ENCODE results near the gene GLP1R. TPM values are rescaled to one million over a fixed set of nuclear protein-coding genes. Genes with fewer than 3 reads are reported as not detected.

The GLP1R gene
- total RNA-seq: under 1 TPM in 5 of 8 experiments, not detected in 3; 0.05 to 0.71 (median 0.14) TPM

- peak in 6 of 8 experiments; percentile 43 to 71 (median 64) for ATAC-seq (replicated peaks in 6 of 8)
- Histone ChIP-seq H3K4me3 (peak within 1 kb of the TSS; percentile 21 to 31 (median 27)), H3K4me1 (replicated peaks in 1 of 2) (peaks cover 0 to 5% of the 10 kb centered on the region in 2 donors), H3K27ac (no peak within 1 kb of the TSS)
- 16% methylated on average over 5 of the region's 74 CpGs; no CpG with 5 or more reads in 9 of the 10 experiments for WGBS, 10 experiments
- in situ Hi-C loops (cut with MboI; ENCODE audit: low pct_unique_long_range_greater_than_20kb in 2 of 9, low sequenced_read_pairs in 9 of 9, unreplicated experiment in 9 of 9): no loop called here
Measured at GRCh38 chr6:39048481-39049399, at the start of gene GLP1R. Gene GLP1R, plus strand, starts transcription at chr6:39048781. Its CDS starts 60 bp downstream, at chr6:39048841.

- Histone ChIP-seq H3K27ac (no peak overlapping the region), H3K4me1 (replicated peaks in 1 of 2) (no peaks in the 10 kb centered on the region), H3K4me3 (no peak overlapping the region)
- in situ Hi-C loops (cut with MboI; ENCODE audit: low pct_unique_long_range_greater_than_20kb in 2 of 9, low sequenced_read_pairs in 9 of 9, unreplicated experiment in 9 of 9): loop anchor here in 1 of 9 experiments (25.0 kb wide), 1 partner anchor 309 kb away; the partner anchor contains the start of genes KCNK16 and KCNK17
- ATAC-seq (replicated peaks in 6 of 8): no peak
- WGBS, 10 experiments: 0 to 20% (median 0%) methylated on average over 1 to 3 of the region's 3 CpGs; no CpG with 5 or more reads in 3 of the 10 experiments
Measured at GRCh38 chr6:39003072-39003471, 45.5 kb upstream of the GLP1R start.

DNA sequence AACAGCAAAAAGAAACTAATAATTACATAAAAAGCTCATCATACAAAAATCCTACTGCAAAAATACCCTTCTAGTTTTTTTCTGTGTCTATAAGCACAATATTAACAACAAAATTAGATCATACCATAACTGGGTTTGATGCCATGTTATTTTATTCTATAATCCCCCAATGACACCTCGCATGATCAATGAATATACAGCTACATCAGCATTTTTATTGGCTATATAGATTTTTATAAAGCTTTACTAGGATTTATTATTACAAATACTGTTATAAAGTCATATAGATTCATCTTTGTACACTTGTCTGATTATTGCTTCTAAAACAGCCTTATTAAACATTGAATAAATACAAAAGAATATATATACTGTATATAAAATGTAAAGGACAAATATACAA lies 45.1 kb upstream of the GLP1R start:
- no peak overlapping the region for H3K27ac ChIP-seq
- 0 to 100% (median 78%) methylated on average over 1 of the region's 1 CpG; no CpG with 5 or more reads in 1 of the 10 experiments for WGBS, 10 experiments
- no peaks in the 10 kb centered on the region for H3K4me1 ChIP-seq (replicated peaks in 1 of 2)
- no peak overlapping the region for H3K4me3 ChIP-seq
- in situ Hi-C loops (cut with MboI; ENCODE audit: low pct_unique_long_range_greater_than_20kb in 2 of 9, low sequenced_read_pairs in 9 of 9, unreplicated experiment in 9 of 9): loop anchor here in 1 of 9 experiments (25.0 kb wide), 1 partner anchor 309 kb away; the partner anchor contains the start of genes KCNK16 and KCNK17
- no peak for ATAC-seq (replicated peaks in 6 of 8)

- no peak overlapping the region for H3K4me3 ChIP-seq
- WGBS, 10 experiments: 29 to 100% (median 78%) methylated on average over 1 to 2 of the region's 2 CpGs; no CpG with 5 or more reads in 1 of the 10 experiments
- no peaks in the 10 kb centered on the region for H3K4me1 ChIP-seq (replicated peaks in 1 of 2)
- H3K27ac ChIP-seq: no peak overlapping the region
- no peak for ATAC-seq (replicated peaks in 6 of 8)
- in situ Hi-C loops (cut with MboI; ENCODE audit: low pct_unique_long_range_greater_than_20kb in 2 of 9, low sequenced_read_pairs in 9 of 9, unreplicated experiment in 9 of 9): loop anchor here in 1 of 9 experiments (25.0 kb wide), 1 partner anchor 308 kb away; the partner anchor contains the start of genes KCNK16 and KCNK17
Measured at GRCh38 chr6:39004801-39005200, 43.8 kb upstream of the GLP1R start.

DNA sequence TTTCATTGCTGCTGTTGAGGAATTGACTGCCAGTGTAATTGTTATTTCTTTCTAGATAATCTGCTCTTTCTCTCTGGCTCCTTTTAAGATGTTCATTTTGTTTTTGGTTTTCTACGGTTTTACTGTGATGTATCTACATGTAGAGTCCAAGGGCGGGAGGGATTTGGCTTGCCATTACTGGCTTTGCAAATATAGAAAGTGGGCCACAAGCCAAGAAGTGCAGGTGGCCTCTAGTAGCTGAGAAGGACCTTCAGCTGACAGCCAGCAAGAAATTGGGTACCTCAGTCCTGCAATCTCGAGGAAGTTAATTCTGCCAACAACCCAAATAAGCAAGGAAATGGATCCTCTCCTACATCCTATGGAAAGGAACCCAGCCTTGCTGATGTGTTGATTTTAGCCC lies 42.8 kb upstream of the GLP1R start:
- H3K4me3 ChIP-seq: no peak overlapping the region
- no peak overlapping the region for H3K27ac ChIP-seq
- WGBS, 10 experiments: 0 to 100% (median 69%) methylated on average over 1 to 3 of the region's 3 CpGs; no CpG with 5 or more reads in 1 of the 10 experiments
- ATAC-seq (replicated peaks in 6 of 8): no peak
- in situ Hi-C loops (cut with MboI; ENCODE audit: low pct_unique_long_range_greater_than_20kb in 2 of 9, low sequenced_read_pairs in 9 of 9, unreplicated experiment in 9 of 9): loop anchor here in 1 of 9 experiments (25.0 kb wide), 1 partner anchor 307 kb away; the partner anchor contains the start of genes KCNK16 and KCNK17
- no peaks in the 10 kb centered on the region for H3K4me1 ChIP-seq (replicated peaks in 1 of 2)

- in situ Hi-C loops (cut with MboI; ENCODE audit: low pct_unique_long_range_greater_than_20kb in 2 of 9, low sequenced_read_pairs in 9 of 9, unreplicated experiment in 9 of 9): loop anchor here in 1 of 9 experiments (25.0 kb wide), 1 partner anchor 305 kb away; the partner anchor contains the start of genes KCNK16 and KCNK17
- Histone ChIP-seq H3K4me3 (no peak overlapping the region), H3K4me1 (replicated peaks in 1 of 2) (no peaks in the 10 kb centered on the region), H3K27ac (no peak overlapping the region)
- no peak for ATAC-seq (replicated peaks in 6 of 8)
- 0 to 75% (median 20%) methylated on average over 1 to 2 of the region's 3 CpGs; no CpG with 5 or more reads in 5 of the 10 experiments for WGBS, 10 experiments
Measured at GRCh38 chr6:39007575-39007974, 41.0 kb upstream of the GLP1R start.

DNA sequence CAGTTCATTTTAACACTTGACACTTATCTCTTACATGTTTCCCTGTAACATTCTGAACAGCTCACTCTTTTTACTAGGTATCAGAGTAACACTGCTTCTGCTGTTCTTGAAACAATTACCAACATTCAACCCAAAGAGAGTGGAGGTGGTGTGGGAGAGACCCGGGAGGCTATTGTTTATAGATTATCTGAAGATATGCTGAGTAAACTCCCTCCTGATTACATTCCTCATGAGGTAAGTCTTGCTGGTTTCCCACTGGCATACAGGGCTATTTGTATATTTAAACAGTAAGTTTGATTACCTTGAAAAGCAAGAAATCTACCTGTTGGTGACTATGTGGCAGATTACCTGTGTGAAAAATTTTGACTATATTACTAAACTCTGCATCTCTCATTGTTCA lies 39.8 kb upstream of the GLP1R start:
- H3K27ac ChIP-seq: no peak overlapping the region
- ATAC-seq (replicated peaks in 6 of 8): no peak
- WGBS, 10 experiments: 0 to 91% (median 60%) methylated on average over 1 of the region's 1 CpG; no CpG with 5 or more reads in 2 of the 10 experiments
- in situ Hi-C loops (cut with MboI; ENCODE audit: low pct_unique_long_range_greater_than_20kb in 2 of 9, low sequenced_read_pairs in 9 of 9, unreplicated experiment in 9 of 9): loop anchor here in 1 of 9 experiments (25.0 kb wide), 1 partner anchor 304 kb away; the partner anchor contains the start of genes KCNK16 and KCNK17
- H3K4me1 ChIP-seq (replicated peaks in 1 of 2): no peaks in the 10 kb centered on the region
- no peak overlapping the region for H3K4me3 ChIP-seq

- no peaks in the 10 kb centered on the region for H3K4me1 ChIP-seq (replicated peaks in 1 of 2)
- no peak for ATAC-seq (replicated peaks in 6 of 8)
- in situ Hi-C loops (cut with MboI; ENCODE audit: low pct_unique_long_range_greater_than_20kb in 2 of 9, low sequenced_read_pairs in 9 of 9, unreplicated experiment in 9 of 9): loop anchor here in 1 of 9 experiments (25.0 kb wide), 1 partner anchor 303 kb away; the partner anchor contains the start of genes KCNK16 and KCNK17
- no peak overlapping the region for H3K27ac ChIP-seq
- no peak overlapping the region for H3K4me3 ChIP-seq
- WGBS, 10 experiments: 17 to 92% (median 60%) methylated on average over 1 of the region's 1 CpG; no CpG with 5 or more reads in 6 of the 10 experiments
Measured at GRCh38 chr6:39009476-39009875, 39.1 kb upstream of the GLP1R start.

- H3K27ac ChIP-seq: peak overlapping the region; percentile 48 to 84
- ATAC-seq (replicated peaks in 6 of 8): peak in 5 of 8 experiments; percentile 84 to 94 (median 91)
- 0 to 80% (median 52%) methylated on average over 1 to 7 of the region's 7 CpGs; no CpG with 5 or more reads in 1 of the 10 experiments for WGBS, 10 experiments
- H3K4me3 ChIP-seq: no peak overlapping the region
- peaks cover 24 to 26% of the 10 kb centered on the region in 2 donors for H3K4me1 ChIP-seq (replicated peaks in 1 of 2)
- in situ Hi-C loops (cut with MboI; ENCODE audit: low pct_unique_long_range_greater_than_20kb in 2 of 9, low sequenced_read_pairs in 9 of 9, unreplicated experiment in 9 of 9): loop anchor here in 1 of 9 experiments (25.0 kb wide), 1 partner anchor 295 kb away; the partner anchor contains the start of genes KCNK16 and KCNK17
Measured at GRCh38 chr6:39016839-39017546, 31.6 kb upstream of the GLP1R start.

GRCh38 chr6:39017547-39017880 lies 31.1 kb upstream of the GLP1R start:
- no peak for ATAC-seq (replicated peaks in 6 of 8)
- 24 to 100% (median 67%) methylated on average over 1 to 4 of the region's 4 CpGs; no CpG with 5 or more reads in 3 of the 10 experiments for WGBS, 10 experiments
- Histone ChIP-seq H3K27ac (peak overlapping the region in 1 of 2 donors; percentile 84), H3K4me3 (no peak overlapping the region), H3K4me1 (replicated peaks in 1 of 2) (peaks cover 24 to 26% of the 10 kb centered on the region in 2 donors)
- in situ Hi-C loops (cut with MboI; ENCODE audit: low pct_unique_long_range_greater_than_20kb in 2 of 9, low sequenced_read_pairs in 9 of 9, unreplicated experiment in 9 of 9): loop anchor here in 1 of 9 experiments (25.0 kb wide), 1 partner anchor 295 kb away; the partner anchor contains the start of genes KCNK16 and KCNK17

- no peak for ATAC-seq (replicated peaks in 6 of 8)
- WGBS, 10 experiments: 17 to 100% (median 69%) methylated on average over 1 to 5 of the region's 5 CpGs; no CpG with 5 or more reads in 3 of the 10 experiments
- H3K4me3 ChIP-seq: no peak overlapping the region
- H3K27ac ChIP-seq: no peak overlapping the region
- H3K4me1 ChIP-seq (replicated peaks in 1 of 2): peaks cover 24 to 26% of the 10 kb centered on the region in 2 donors
- in situ Hi-C loops (cut with MboI; ENCODE audit: low pct_unique_long_range_greater_than_20kb in 2 of 9, low sequenced_read_pairs in 9 of 9, unreplicated experiment in 9 of 9): loop anchor here in 1 of 9 experiments (25.0 kb wide), 1 partner anchor 294 kb away; the partner anchor contains the start of genes KCNK16 and KCNK17
Measured at GRCh38 chr6:39018103-39018502, 30.5 kb upstream of the GLP1R start.

DNA sequence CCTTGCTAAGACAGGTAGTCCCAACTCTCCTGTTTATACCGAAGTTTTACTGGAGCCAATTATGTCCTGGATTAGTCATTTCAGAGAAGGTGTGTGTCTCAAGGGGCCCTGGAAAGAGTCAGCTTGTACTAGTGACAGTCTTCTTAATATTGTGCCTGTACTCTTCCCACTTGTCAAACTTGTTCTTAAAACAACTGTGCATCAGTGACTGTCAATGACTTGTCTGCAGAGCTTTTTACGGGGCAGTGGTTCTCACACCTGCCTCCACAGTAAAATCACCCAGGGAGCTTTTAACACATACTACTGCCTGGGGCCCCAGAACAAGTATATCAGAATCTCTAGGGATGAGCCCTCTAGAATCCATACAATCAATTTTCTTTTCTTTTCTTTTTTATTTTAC lies 28.4 kb upstream of the GLP1R start:
- no peak for ATAC-seq (replicated peaks in 6 of 8)
- Histone ChIP-seq H3K27ac (no peak overlapping the region), H3K4me3 (no peak overlapping the region), H3K4me1 (replicated peaks in 1 of 2) (peaks cover 24 to 26% of the 10 kb centered on the region in 2 donors)
- WGBS, 10 experiments: 35 to 100% (median 74%) methylated on average over 1 to 2 of the region's 2 CpGs; no CpG with 5 or more reads in 4 of the 10 experiments
- in situ Hi-C loops (cut with MboI; ENCODE audit: low pct_unique_long_range_greater_than_20kb in 2 of 9, low sequenced_read_pairs in 9 of 9, unreplicated experiment in 9 of 9): loop anchor here in 1 of 9 experiments (25.0 kb wide), 1 partner anchor 292 kb away; the partner anchor contains the start of genes KCNK16 and KCNK17

All from motor neuron (in vitro differentiated cells).